ENCODE measurements around the gene KHDRBS1.

The KHDRBS1 gene

GRCh38 chr1:32005522-32005921, 8.1 kb upstream of the KHDRBS1 start:
- Histone ChIP-seq H2AFZ (ENCODE audit: low read depth, low read length) (no peak overlapping the region), H4K20me1 (ENCODE audit: insufficient read depth, low read length) (no peaks in the 10 kb centered on the region), H3K9ac (ENCODE audit: low read depth, low read length) (no peak overlapping the region), H3K36me3 (ENCODE audit: insufficient read depth, low read length) (no peaks in the 10 kb centered on the region), H3K9me3 (ENCODE audit: insufficient read depth, low read length, severe bottlenecking) (no peaks in the 10 kb centered on the region), H3K4me2 (ENCODE audit: insufficient read depth, low read length) (no peak overlapping the region), H3K79me2 (ENCODE audit: insufficient read depth, low read length) (no peaks in the 10 kb centered on the region), H3K4me1 (ENCODE audit: insufficient read depth, low read length) (no peaks in the 10 kb centered on the region), H3K27ac (ENCODE audit: low read length) (no peak overlapping the region), H3K4me3 (ENCODE audit: low read depth in 1 of 2, low read length in 2 of 2) (no peak overlapping the region), H3K27me3 (ENCODE audit: insufficient read depth, low read length, poor library complexity) (no peaks in the 10 kb centered on the region)
- TF ChIP-seq EZH2 (IDR thresholded peaks at IDR 0.05; ENCODE audit: borderline replicate concordance, low read depth, low read length, severe bottlenecking) = no peak
- no peak for TF ChIP-seq CTCF (IDR thresholded peaks at IDR 0.05; ENCODE audit: borderline replicate concordance, extremely low read depth, low read length, poor library complexity, severe bottlenecking)
- DNase-seq = no peak
- no peak for ATAC-seq (ENCODE audit: insufficient read depth, low read depth)

DNA sequence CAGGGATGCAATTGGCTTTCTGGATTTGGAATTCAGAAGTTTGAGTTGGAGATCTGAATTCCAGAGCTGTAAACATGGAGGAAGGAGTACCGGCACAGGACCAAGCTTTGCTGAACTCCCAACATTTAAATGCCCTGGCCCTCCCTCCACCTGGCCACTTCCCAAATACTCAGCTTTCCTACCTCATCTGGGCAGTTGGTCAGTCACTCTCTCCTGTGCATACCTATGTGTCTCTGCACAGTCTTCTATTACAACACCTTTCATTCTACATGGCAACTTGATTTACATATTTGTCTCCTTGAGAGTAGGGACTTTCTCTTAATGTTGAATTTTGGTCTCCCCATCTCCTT, 6.1 kb upstream of the KHDRBS1 start:
- Histone ChIP-seq H3K9ac (ENCODE audit: low read depth, low read length) (no peak overlapping the region), H4K20me1 (ENCODE audit: insufficient read depth, low read length) (no peaks in the 10 kb centered on the region), H3K4me3 (ENCODE audit: low read depth in 1 of 2, low read length in 2 of 2) (no peak overlapping the region), H3K27ac (ENCODE audit: low read length) (no peak overlapping the region), H3K27me3 (ENCODE audit: insufficient read depth, low read length, poor library complexity) (no peaks in the 10 kb centered on the region), H3K4me2 (ENCODE audit: insufficient read depth, low read length) (no peak overlapping the region), H3K4me1 (ENCODE audit: insufficient read depth, low read length) (peaks cover 3% of the 10 kb centered on the region), H3K9me3 (ENCODE audit: insufficient read depth, low read length, severe bottlenecking) (no peaks in the 10 kb centered on the region), H3K79me2 (ENCODE audit: insufficient read depth, low read length) (peaks cover 2% of the 10 kb centered on the region), H3K36me3 (ENCODE audit: insufficient read depth, low read length) (no peaks in the 10 kb centered on the region), H2AFZ (ENCODE audit: low read depth, low read length) (no peak overlapping the region)
- TF ChIP-seq EZH2 (IDR thresholded peaks at IDR 0.05; ENCODE audit: borderline replicate concordance, low read depth, low read length, severe bottlenecking) = no peak
- no peak for TF ChIP-seq CTCF (IDR thresholded peaks at IDR 0.05; ENCODE audit: borderline replicate concordance, extremely low read depth, low read length, poor library complexity, severe bottlenecking)
- no peak for DNase-seq
- no peak for ATAC-seq (ENCODE audit: insufficient read depth, low read depth)

DNA sequence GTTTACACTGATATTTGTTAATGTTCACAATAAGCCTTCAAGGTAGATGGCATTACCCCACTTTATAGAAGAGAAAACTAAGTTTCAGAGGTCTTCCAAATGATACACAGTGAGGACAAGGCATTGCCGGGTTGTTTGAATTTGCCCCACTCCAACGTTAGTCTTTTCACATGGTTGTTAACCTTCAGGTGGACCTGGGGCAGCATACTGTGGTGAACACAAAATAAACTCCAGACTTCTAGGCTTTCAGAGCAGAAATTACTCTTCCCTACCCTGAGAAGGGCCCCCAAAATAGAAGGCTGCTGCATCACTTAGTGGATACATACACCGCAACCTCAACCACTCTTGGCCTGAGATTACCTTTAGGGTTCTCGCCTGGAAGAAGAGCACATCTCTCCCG, 3.4 kb upstream of the KHDRBS1 start:
- Histone ChIP-seq H3K27ac (ENCODE audit: low read length) (no peak overlapping the region), H3K4me3 (ENCODE audit: low read depth in 1 of 2, low read length in 2 of 2) (no peak overlapping the region), H3K27me3 (ENCODE audit: insufficient read depth, low read length, poor library complexity) (no peaks in the 10 kb centered on the region), H3K4me1 (ENCODE audit: insufficient read depth, low read length) (peaks cover 10% of the 10 kb centered on the region), H3K79me2 (ENCODE audit: insufficient read depth, low read length) (peaks cover 24% of the 10 kb centered on the region), H3K9ac (ENCODE audit: low read depth, low read length) (no peak overlapping the region), H3K4me2 (ENCODE audit: insufficient read depth, low read length) (no peak overlapping the region), H2AFZ (ENCODE audit: low read depth, low read length) (no peak overlapping the region), H3K9me3 (ENCODE audit: insufficient read depth, low read length, severe bottlenecking) (no peaks in the 10 kb centered on the region), H3K36me3 (ENCODE audit: insufficient read depth, low read length) (peaks cover 12% of the 10 kb centered on the region; the same call in 1 of the 2 replicates), H4K20me1 (ENCODE audit: insufficient read depth, low read length) (peaks cover 11% of the 10 kb centered on the region)
- ATAC-seq (ENCODE audit: insufficient read depth, low read depth) (no peak), DNase-seq (no peak)
- TF ChIP-seq EZH2 (IDR thresholded peaks at IDR 0.05; ENCODE audit: borderline replicate concordance, low read depth, low read length, severe bottlenecking) = no peak
- no peak for TF ChIP-seq CTCF (IDR thresholded peaks at IDR 0.05; ENCODE audit: borderline replicate concordance, extremely low read depth, low read length, poor library complexity, severe bottlenecking)

All from DND-41 (cell line).